Activated CD4-positive, alpha-beta T cell treated with anti-CD3 and anti-CD28 coated beads, Interleukin-2, amount 10 ng/mL, durations not matched to agents 7 days and 5 days (primary cell): ENCODE measurements around the gene NRP1. TPM values are rescaled to one million over a fixed set of nuclear protein-coding genes. Genes with fewer than 3 reads are reported as not detected.

ENCODE experiments used
- CTCF ChIA-PET: fragments of 350-600 bp; sonication (Branson Sonifier 250); formaldehyde crosslinking; loops from one replicate; lab custom pipeline; 2021; ENCODE audit warnings: antibody characterized with exemption; lab: Charles Lee
- POLR2A ChIA-PET: fragments of 350-600 bp; sonication (Branson Sonifier 250); formaldehyde crosslinking; loops from one replicate; lab custom pipeline; 2021; ENCODE audit warnings: antibody characterized with exemption; lab: Charles Lee
- DNase-seq: peaks from one replicate; pipeline ENCODE4 v3.0.0-alpha.2; 2020
- H3K27ac Mint-ChIP-seq: one replicate; pipeline ENCODE4 v1.8.0; 2021; ENCODE audit warnings: mild to moderate bottlenecking, moderate library complexity, mixed read lengths
- H3K27me3 Mint-ChIP-seq: one replicate; pipeline ENCODE4 v1.8.0; 2021; ENCODE audit warnings: mixed read lengths
- H3K36me3 Mint-ChIP-seq: one replicate; pipeline ENCODE4 v1.8.0; 2021; ENCODE audit warnings: low read depth, mixed read lengths
- H3K4me1 Mint-ChIP-seq: one replicate; pipeline ENCODE4 v1.8.0; 2021; ENCODE audit warnings: mixed read lengths
- H3K4me3 Mint-ChIP-seq: one replicate; pipeline ENCODE4 v1.8.0; 2021; ENCODE audit warnings: mild to moderate bottlenecking, moderate library complexity, mixed read lengths
- H3K9me3 Mint-ChIP-seq: one replicate; pipeline ENCODE4 v1.8.0; 2021; ENCODE audit warnings: mixed read lengths
- total RNA-seq, 2 experiments: library from RNA; stranded (reverse); gene quantifications; one replicate each; pipeline ENCODE4 v1.2.3, GENCODE V29; 2021

Gene NRP1
- total RNA-seq, 2 experiments from 2014 or later, result 0.40 TPM

DNA sequence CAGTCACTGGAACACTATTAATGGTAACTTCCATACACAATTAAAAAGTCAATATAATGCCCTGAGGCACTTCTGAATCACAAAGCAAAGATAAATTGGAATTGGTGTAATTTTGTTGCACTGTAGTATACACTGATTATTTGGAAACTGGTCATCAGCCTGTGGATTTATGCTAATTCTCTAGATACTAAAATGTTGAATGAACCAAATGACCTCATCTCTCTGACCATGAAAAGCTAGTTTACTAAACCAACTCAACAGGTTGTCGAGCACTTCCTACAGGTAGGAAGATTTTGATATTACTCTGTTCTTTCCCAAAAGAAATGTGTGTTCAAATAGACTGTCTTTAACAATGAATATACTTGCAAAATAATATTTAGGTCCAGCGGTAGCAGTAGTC lies 5.3 kb downstream of the NRP1 start:
- peaks cover 16% of the 10 kb centered on the region for H3K4me1 Mint-ChIP-seq
- POLR2A ChIA-PET, result no interaction called here

DNA sequence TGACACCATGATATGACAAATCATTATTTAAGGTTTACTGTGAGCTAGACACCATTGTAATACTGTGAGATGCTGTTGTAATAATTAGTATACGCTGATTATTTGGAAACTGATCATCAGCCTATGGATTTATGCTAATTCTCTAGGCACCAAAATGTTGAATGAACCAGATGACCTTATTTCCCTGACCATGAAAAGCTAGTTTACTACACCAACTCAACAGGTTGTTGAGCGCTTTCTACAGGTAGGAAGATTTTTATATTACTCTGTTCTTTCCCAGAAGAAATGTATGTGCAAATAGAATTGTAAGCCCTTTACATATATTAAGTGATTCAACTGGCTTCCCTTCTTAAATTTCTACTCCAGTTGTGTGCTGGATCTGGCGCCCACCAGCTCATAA lies 6.2 kb downstream of the NRP1 start:
- no peak overlapping the region for H3K4me3 Mint-ChIP-seq
- H3K4me1 Mint-ChIP-seq, result peaks cover 8% of the 10 kb centered on the region
- ChIA-PET CTCF (no interaction called here), POLR2A (no interaction called here)
- no peaks in the 10 kb centered on the region for H3K9me3 Mint-ChIP-seq
- DNase-seq, result no peak
- no peaks in the 10 kb centered on the region for H3K36me3 Mint-ChIP-seq
- H3K27me3 Mint-ChIP-seq, result peaks cover 55% of the 10 kb centered on the region
- no peak overlapping the region for H3K27ac Mint-ChIP-seq

More for the DNA sequence above, 5.3 kb downstream of the NRP1 start:
- H3K27ac Mint-ChIP-seq, result no peak overlapping the region
- no peaks in the 10 kb centered on the region for H3K36me3 Mint-ChIP-seq
- CTCF ChIA-PET, result no interaction called here
- no peak for DNase-seq
- peaks cover 64% of the 10 kb centered on the region for H3K27me3 Mint-ChIP-seq
- no peaks in the 10 kb centered on the region for H3K9me3 Mint-ChIP-seq
- no peak overlapping the region for H3K4me3 Mint-ChIP-seq

DNA sequence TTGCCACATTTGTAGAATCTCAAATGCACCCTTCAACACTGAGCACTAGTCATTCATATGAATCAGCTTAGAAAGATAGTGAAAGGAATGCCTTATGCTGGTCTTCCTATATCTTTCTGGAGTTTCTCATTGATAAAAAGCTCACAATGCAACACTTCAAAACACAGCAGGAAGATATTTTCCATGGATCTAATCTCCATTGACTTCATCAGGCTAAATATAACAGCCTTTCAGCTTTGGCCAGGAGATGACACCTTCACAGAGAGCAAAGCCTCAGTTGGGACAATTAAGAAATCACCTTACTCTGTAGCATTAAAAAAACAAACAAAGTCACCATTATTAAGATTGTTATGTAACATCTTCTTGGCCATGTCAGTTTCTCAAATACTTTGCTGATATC lies 6.7 kb downstream of the NRP1 start:
- ChIA-PET POLR2A (no interaction called here), CTCF (no interaction called here)
- Mint-ChIP-seq H3K9me3 (no peaks in the 10 kb centered on the region), H3K27ac (no peak overlapping the region), H3K36me3 (no peaks in the 10 kb centered on the region), H3K27me3 (peaks cover 50% of the 10 kb centered on the region), H3K4me1 (peaks cover 8% of the 10 kb centered on the region), H3K4me3 (no peak overlapping the region)
- DNase-seq, result no peak

DNA sequence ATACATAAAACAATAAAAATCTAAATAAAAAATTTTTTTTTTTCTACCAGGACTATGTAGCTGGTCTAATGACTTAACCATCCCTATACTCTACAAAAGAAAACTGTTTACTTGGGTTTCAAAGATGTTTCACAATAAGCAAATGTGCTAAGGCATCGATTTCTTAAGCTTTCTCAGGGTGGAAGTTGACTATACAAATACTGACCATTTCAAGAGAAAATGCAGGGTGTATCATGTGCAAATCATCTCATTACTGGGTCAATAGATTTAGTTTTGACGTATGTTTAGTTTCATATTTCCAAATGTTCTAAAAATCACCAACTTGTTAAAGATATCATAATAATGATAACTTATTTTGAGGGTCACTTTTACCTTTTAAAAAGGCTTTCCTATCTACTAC lies 7.5 kb downstream of the NRP1 start:
- Mint-ChIP-seq H3K4me1 (peaks cover 8% of the 10 kb centered on the region), H3K4me3 (no peak overlapping the region), H3K27me3 (peaks cover 42% of the 10 kb centered on the region), H3K36me3 (no peaks in the 10 kb centered on the region), H3K27ac (no peak overlapping the region), H3K9me3 (no peaks in the 10 kb centered on the region)
- DNase-seq, result no peak
- POLR2A ChIA-PET, result no interaction called here
- CTCF ChIA-PET, result no interaction called here

DNA sequence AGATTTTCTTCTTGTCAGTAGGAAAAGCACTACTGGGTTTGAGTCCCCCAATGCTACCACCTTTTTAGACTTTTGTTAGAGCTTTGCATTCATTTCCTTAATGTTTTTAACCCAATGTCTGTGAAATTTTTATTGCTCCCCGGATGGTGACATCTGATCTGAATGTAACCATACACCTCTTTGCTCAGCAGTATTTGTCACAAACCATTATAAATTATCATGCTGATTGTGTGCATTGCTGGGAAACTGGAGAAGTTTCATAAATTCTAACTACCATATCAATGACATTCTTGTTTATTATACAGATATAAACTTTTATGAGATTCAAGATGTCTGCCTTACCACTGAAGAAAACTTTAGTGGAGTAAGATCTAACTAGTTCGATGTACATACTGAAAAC lies 8.5 kb downstream of the NRP1 start:
- no peak for DNase-seq
- Mint-ChIP-seq H3K27ac (no peak overlapping the region), H3K36me3 (no peaks in the 10 kb centered on the region), H3K9me3 (no peaks in the 10 kb centered on the region), H3K27me3 (peaks cover 33% of the 10 kb centered on the region), H3K4me3 (no peak overlapping the region), H3K4me1 (peaks cover 4% of the 10 kb centered on the region)
- ChIA-PET CTCF (no interaction called here), POLR2A (no interaction called here)

DNA sequence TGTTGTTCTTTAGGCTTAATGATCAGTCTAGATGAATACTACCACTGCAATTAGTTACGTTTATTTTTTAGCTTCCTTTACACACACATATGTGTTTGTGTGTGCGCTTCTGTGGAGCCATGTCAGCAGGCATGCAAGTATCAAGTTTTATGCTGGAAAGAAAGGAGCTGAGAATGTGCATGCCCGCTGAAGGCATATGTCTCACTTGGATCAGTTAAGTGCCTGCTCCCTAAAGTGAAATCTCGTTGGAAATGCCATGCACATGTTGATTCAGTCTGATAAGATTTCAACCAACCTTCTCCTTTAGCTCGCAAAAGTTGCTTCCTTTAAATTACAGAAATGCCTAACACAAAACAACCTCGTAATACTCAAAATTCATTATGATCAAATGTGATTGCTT lies 10.7 kb downstream of the NRP1 start:
- POLR2A ChIA-PET, result no interaction called here
- Mint-ChIP-seq H3K27me3 (peaks cover 16% of the 10 kb centered on the region), H3K4me1 (no peaks in the 10 kb centered on the region), H3K4me3 (no peak overlapping the region), H3K9me3 (no peaks in the 10 kb centered on the region), H3K27ac (no peak overlapping the region), H3K36me3 (no peaks in the 10 kb centered on the region)
- CTCF ChIA-PET, result no interaction called here
- no peak for DNase-seq

DNA sequence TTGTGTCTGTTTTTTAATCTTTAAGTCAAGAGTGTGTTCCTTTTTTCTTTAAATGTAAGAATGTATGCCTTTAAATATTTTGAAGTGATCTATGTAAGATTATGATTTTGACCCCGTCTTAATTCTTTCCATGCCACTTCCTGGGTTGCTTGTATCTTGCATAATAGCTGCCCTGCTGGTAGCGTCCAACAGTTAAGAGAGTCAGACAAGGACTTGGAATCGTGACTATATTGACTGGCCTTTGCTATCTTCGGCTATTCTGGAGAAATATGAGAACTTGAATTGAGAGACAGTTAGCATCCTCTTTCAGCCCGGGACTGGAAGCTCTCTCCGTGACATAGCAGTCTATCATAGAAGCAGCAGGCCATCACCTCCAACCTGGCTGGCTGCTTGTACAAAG lies 13.0 kb downstream of the NRP1 start:
- CTCF ChIA-PET, result interaction anchor here (0.6 kb wide), 1 partner anchor 696 kb away, joined by 3 read pairs; no protein-coding TSS in a partner anchor

DNA sequence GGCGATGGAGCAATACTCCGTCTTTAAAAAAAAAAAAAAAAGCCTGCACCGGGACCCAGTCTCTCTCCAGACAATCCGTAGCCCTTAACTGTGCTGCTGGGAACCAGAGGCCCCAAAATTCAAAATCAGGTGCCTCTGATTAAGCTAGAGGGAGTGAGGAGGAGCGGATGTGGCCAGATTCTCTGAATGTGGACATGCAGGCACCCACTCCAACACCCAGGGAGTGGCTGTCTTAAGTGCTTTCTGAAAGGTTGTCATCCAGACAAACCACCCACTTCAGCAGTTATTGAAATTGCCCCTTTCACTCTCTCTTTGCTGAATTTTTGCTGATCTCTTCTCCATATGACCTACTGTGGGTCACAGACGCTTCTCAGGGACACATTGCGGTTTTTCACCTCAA lies 14.2 kb downstream of the NRP1 start:
- Mint-ChIP-seq H3K27me3 (peaks cover under 1% of the 10 kb centered on the region), H3K4me1 (no peaks in the 10 kb centered on the region), H3K4me3 (no peak overlapping the region), H3K36me3 (no peaks in the 10 kb centered on the region), H3K27ac (no peak overlapping the region), H3K9me3 (no peaks in the 10 kb centered on the region)
- CTCF ChIA-PET, result interaction anchor here (0.7 kb wide), 1 partner anchor 1490 kb away, joined by 4 read pairs; no protein-coding TSS in a partner anchor
- DNase-seq, result no peak
- POLR2A ChIA-PET, result interaction anchor here (0.5 kb wide), 1 partner anchor 388 kb away, joined by 3 read pairs; no protein-coding TSS in a partner anchor

More for the DNA sequence above, 13.0 kb downstream of the NRP1 start:
- no peak overlapping the region for H3K27ac Mint-ChIP-seq
- no peaks in the 10 kb centered on the region for H3K36me3 Mint-ChIP-seq
- no peaks in the 10 kb centered on the region for H3K4me1 Mint-ChIP-seq
- POLR2A ChIA-PET, result no interaction called here
- no peak for DNase-seq
- H3K4me3 Mint-ChIP-seq, result no peak overlapping the region
- peaks cover 1% of the 10 kb centered on the region for H3K27me3 Mint-ChIP-seq
- no peaks in the 10 kb centered on the region for H3K9me3 Mint-ChIP-seq

DNA sequence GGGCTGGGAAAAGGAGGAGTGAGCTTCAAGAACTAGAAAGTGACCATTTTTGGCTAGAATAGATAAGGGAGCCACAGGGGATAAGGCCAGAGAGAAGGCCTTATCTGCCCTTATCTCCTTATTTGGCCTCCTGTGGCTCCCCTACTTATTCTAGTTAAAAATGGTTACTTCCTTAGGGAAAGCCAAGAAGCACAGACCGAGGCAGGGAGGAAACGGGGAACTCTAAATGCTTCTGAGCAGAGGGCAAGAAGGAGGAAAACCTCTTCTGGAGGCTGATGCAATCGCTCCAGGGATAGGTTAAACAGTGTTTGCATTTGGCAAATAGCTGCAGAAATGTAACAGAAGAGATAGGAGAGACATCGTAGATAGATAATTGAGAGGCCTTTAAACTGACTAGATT lies 18.6 kb downstream of the NRP1 start:
- Mint-ChIP-seq H3K9me3 (no peaks in the 10 kb centered on the region), H3K36me3 (no peaks in the 10 kb centered on the region), H3K4me3 (no peak overlapping the region), H3K4me1 (no peaks in the 10 kb centered on the region), H3K27me3 (no peaks in the 10 kb centered on the region), H3K27ac (no peak overlapping the region)
- ChIA-PET POLR2A (no interaction called here), CTCF (no interaction called here)
- DNase-seq, result no peak

DNA sequence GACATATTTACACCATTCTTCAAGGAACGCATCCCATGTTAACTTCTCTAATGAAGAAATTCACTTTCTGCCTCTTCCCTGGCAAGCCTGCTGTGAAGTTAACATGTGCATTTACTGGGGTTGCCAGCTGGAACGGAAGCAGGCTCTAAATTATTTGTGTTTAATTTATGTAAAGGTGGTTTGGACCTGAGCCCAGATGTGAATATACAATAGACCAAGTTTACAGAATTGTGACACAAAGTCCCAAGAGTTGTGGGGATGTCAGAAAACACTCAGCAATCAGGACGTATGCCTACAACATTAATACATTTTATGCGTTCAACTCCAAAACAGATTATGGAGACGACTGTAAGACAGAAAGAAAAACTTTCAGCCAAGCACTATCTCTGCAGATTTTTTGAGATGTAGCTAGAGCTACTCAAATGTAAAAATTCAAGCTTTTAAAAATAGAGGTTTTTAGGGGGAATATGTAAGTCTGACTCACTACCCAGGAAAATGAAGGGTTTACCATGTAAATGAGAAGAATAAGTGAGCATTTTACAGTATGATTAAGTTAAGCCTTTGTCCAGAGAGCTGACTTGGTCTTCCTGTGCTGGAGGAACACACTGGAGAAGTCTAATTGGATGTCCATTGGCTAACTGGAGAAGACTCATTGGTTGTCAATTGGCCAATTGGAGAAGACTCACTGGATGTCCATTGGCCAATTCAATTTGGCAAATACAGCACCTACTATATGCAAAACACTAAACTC lies 19.5 kb downstream of the NRP1 start:
- no peaks in the 10 kb centered on the region for H3K9me3 Mint-ChIP-seq
- no peaks in the 10 kb centered on the region for H3K27me3 Mint-ChIP-seq
- H3K36me3 Mint-ChIP-seq, result no peaks in the 10 kb centered on the region
- H3K4me3 Mint-ChIP-seq, result no peak overlapping the region
- DNase-seq, result no peak
- no peaks in the 10 kb centered on the region for H3K4me1 Mint-ChIP-seq
- H3K27ac Mint-ChIP-seq, result no peak overlapping the region
- CTCF ChIA-PET, result no interaction called here
- POLR2A ChIA-PET, result no interaction called here

DNA sequence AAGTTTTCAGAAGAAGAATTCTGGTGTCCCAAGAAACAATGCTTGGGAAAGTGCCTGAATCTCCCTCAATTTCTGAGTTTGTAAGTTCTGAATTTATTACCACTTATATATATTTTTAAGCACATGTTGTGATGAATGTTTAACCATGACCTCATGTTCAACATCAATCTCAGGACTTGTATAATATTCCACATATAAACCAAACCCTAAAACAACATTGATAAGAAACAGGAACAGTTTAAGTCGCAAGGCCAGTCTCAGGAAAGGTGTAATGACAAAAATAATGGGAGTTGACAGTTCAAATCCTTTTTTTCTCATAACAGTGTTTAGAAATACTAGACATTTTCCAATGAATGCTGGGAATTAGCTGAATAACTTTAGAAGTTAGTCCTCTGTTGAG lies 22.8 kb downstream of the NRP1 start:
- Mint-ChIP-seq H3K9me3 (no peaks in the 10 kb centered on the region), H3K4me3 (no peak overlapping the region), H3K27me3 (no peaks in the 10 kb centered on the region), H3K4me1 (peaks cover 6% of the 10 kb centered on the region), H3K36me3 (no peaks in the 10 kb centered on the region), H3K27ac (no peak overlapping the region)
- no peak for DNase-seq
- POLR2A ChIA-PET, result no interaction called here
- CTCF ChIA-PET, result no interaction called here

DNA sequence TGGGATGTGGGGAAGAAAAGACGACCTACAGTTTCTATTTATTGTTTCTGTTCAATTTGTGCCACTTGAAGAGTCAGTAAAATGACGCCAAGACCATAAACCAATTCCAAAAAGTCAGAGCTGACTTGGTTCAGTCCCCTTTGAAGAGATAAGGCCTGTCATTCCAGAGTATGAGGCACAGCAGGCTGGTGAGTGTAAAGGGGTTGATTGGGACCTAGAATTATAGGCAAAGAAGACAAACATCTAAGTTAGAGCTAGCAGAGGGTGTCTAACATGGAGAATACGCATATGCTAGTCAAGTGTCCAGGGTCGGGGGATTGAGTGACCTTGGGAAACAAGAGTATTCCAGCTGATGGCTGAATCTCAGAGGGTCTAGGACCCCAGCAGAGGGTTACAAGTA lies 23.6 kb downstream of the NRP1 start:
- Mint-ChIP-seq H3K27ac (no peak overlapping the region), H3K9me3 (no peaks in the 10 kb centered on the region), H3K36me3 (no peaks in the 10 kb centered on the region), H3K4me1 (peaks cover 6% of the 10 kb centered on the region), H3K27me3 (peaks cover 2% of the 10 kb centered on the region), H3K4me3 (no peak overlapping the region)
- CTCF ChIA-PET, result no interaction called here
- no peak for DNase-seq
- POLR2A ChIA-PET, result no interaction called here

DNA sequence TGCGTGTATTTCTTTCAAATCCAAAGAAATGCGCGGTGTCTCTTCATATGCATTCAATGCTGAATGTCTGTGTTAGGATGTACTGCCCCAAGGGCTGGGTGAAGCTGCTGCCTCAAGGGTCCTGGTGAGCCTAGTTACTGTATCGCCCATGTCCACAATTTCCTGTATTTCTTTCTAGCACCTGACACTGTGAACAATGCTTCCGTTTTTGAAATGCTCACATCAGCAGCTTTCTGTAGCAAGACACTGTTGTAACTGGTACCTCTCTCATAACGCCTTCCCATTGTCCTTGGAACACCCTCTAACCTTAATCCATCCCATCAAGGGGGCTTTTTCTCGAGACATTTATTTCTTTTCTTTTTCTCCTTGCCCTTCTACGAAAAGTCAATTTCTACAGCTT lies 25.1 kb downstream of the NRP1 start:
- no peaks in the 10 kb centered on the region for H3K9me3 Mint-ChIP-seq
- H3K36me3 Mint-ChIP-seq, result no peaks in the 10 kb centered on the region
- no peak overlapping the region for H3K4me3 Mint-ChIP-seq
- H3K4me1 Mint-ChIP-seq, result peaks cover 6% of the 10 kb centered on the region
- no peak overlapping the region for H3K27ac Mint-ChIP-seq
- ChIA-PET CTCF (no interaction called here), POLR2A (no interaction called here)
- no peak for DNase-seq
- H3K27me3 Mint-ChIP-seq, result peaks cover 2% of the 10 kb centered on the region

DNA sequence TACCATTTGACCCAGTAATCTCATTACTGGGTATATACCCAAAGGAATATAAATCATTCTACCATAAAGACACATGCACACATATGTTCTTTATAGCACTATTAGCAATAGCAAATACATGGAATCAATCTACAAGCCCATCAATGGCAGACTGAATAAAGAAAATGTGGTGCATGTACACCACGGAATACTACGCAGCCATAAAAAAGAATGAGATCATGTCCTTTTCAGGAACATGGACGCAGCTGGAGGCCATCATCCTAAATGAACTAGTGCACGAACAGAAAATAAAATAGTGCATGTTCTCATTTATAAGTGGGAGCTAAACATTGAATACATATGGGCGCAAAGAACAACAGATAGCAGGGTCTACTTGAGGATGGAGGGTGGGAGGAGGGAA lies 26.6 kb downstream of the NRP1 start:
- Mint-ChIP-seq H3K4me3 (no peak overlapping the region), H3K9me3 (no peaks in the 10 kb centered on the region), H3K36me3 (no peaks in the 10 kb centered on the region), H3K27ac (no peak overlapping the region), H3K27me3 (peaks cover 2% of the 10 kb centered on the region), H3K4me1 (peaks cover 6% of the 10 kb centered on the region)
- CTCF ChIA-PET, result no interaction called here
- DNase-seq, result no peak
- POLR2A ChIA-PET, result no interaction called here
